Measurements from ENCODE around the gene LSMEM2. TPM values are rescaled to one million over a fixed set of nuclear protein-coding genes. Genes with fewer than 3 reads are reported as not detected.

Gene LSMEM2
- total and polyA plus RNA-seq, 8 donors: 0.15 to 0.61 (median 0.41) TPM; not detected in 1

DNA sequence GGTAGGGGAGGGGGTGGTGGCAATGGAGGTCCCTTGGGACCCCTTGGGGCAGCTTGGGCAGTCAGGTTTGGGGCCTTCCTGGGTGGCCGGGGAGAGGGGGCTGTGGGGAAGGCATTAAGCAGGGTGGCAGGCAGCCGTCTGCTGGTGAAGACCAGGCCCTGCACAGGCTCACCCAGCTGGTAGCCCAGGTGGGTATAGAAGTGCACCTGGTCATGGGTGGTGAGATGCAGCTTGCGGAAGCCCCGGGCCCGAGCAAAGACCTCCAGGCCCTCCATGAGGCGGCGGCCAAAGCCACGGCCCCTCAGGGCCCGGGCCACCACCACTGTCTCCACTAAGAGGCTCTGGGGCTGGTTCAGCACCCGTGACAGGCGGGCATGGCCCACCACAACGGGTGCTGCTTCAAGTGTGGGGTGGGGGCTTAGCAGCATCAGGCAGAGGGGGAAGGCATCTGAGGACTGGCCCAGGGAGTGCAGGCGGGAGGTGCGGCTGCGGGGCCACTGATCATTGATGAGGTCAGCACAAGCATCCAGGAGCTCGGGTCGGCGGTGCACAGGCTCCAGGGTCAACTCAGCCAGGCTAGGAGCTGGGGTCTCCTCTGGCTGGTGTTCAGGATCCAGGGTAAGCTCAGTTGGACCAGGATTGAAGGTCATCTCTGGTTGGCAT is 18.0 kb downstream of the LSMEM2 start:
- Histone ChIP-seq H3K27me3 (no peaks in the 10 kb centered on the region), H3K27ac (no peak overlapping the region), H3K4me3 (no peak overlapping the region), H3K9me3 (no peaks in the 10 kb centered on the region), H3K4me1 (peaks cover 34 to 49% of the 10 kb centered on the region in 2 donors), H3K36me3 (peaks cover 0 to 5% of the 10 kb centered on the region in 2 donors)
- intact Hi-C loops (cut with DNase I): no loop called here
- TF ChIP-seq, protein P1, sequence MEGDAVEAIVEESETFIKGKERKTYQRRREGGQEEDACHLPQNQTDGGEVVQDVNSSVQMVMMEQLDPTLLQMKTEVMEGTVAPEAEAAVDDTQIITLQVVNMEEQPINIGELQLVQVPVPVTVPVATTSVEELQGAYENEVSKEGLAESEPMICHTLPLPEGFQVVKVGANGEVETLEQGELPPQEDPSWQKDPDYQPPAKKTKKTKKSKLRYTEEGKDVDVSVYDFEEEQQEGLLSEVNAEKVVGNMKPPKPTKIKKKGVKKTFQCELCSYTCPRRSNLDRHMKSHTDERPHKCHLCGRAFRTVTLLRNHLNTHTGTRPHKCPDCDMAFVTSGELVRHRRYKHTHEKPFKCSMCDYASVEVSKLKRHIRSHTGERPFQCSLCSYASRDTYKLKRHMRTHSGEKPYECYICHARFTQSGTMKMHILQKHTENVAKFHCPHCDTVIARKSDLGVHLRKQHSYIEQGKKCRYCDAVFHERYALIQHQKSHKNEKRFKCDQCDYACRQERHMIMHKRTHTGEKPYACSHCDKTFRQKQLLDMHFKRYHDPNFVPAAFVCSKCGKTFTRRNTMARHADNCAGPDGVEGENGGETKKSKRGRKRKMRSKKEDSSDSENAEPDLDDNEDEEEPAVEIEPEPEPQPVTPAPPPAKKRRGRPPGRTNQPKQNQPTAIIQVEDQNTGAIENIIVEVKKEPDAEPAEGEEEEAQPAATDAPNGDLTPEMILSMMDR (IDR thresholded peaks at IDR 0.05): no peak
- no peak for DNase-seq
- ATAC-seq: no peak

DNA sequence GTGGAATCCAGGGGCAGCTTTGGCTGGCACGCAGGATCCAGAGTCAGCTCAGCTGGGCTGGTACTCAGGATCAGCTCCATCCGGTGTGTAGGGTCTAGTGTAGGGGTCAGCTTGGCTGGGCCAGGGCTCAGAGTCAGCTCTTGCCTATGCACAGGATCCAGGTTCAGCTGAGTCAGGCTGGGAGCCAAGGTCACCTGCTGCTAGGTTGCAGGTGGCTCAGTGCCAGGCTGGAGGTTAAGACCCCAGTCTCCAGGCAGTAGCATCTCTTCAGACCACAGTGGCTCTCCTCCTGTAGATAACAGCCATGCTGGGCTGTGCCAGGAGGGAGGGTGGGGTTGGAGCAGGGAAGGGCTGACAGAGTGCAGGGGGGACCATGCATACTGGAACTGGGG is 18.5 kb downstream of the LSMEM2 start:
- Histone ChIP-seq H3K27me3 (no peaks in the 10 kb centered on the region), H3K9me3 (no peaks in the 10 kb centered on the region), H3K27ac (peak overlapping the region in 1 of 2 donors; percentile 92), H3K36me3 (peaks cover 0 to 5% of the 10 kb centered on the region in 2 donors), H3K4me1 (peaks cover 39 to 54% of the 10 kb centered on the region in 2 donors), H3K4me3 (no peak overlapping the region)
- DNase-seq (no peak), ATAC-seq (no peak)
- TF ChIP-seq, protein P1 (IDR thresholded peaks at IDR 0.05): no peak
- intact Hi-C loops (cut with DNase I): no loop called here

DNA sequence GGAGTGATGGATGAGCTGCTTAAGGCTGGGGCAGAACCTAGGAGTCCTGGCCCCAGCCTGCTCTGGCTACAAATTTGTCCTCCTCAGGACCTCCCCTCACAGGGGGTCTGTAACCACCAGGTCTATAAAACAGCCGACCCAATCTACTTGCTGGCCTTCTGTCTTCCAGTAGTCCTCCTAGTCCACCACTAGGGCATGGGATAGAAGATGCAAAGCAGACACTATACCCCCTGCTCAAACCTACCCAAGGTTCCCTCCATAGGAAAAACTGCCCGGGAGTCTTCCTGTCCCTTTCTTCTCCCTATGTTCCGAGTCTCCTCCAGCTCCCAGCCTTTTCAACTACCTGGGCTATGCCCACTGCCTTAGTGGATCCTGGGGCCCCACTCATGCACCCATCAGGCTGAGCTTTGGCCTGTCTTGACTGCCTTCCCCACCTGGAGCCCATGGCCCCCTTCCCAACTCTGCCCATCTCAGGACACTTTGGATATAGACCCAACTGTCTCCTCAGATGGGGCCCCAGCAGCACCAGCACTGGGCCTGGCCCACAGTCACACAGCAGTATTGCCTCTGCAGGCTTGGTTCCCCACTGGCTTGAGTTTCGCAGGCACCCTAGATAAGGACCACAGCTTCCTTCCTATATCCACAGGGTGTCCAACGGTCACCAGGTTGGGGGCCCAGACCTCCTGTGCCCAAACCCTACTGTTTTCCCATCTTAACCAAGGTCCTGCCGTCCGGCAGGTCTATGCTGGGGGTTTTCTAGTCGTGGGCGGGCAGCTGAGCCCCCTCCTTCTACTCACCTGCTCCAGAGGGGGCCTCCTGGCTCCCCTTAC is 19.2 kb downstream of the LSMEM2 start:
- DNase-seq: no peak
- TF ChIP-seq, protein P1 (IDR thresholded peaks at IDR 0.05): no peak
- intact Hi-C loops (cut with DNase I): no loop called here
- peaks cover 0 to 5% of the 10 kb centered on the region in 2 donors for H3K36me3 ChIP-seq
- peak overlapping the region; percentile 63 to 68 for H3K4me3 ChIP-seq
- no peaks in the 10 kb centered on the region for H3K9me3 ChIP-seq
- H3K4me1 ChIP-seq: peaks cover 33 to 52% of the 10 kb centered on the region in 2 donors
- peak overlapping the region; percentile 91 to 92 for H3K27ac ChIP-seq
- no peaks in the 10 kb centered on the region for H3K27me3 ChIP-seq
- ATAC-seq: no peak

DNA sequence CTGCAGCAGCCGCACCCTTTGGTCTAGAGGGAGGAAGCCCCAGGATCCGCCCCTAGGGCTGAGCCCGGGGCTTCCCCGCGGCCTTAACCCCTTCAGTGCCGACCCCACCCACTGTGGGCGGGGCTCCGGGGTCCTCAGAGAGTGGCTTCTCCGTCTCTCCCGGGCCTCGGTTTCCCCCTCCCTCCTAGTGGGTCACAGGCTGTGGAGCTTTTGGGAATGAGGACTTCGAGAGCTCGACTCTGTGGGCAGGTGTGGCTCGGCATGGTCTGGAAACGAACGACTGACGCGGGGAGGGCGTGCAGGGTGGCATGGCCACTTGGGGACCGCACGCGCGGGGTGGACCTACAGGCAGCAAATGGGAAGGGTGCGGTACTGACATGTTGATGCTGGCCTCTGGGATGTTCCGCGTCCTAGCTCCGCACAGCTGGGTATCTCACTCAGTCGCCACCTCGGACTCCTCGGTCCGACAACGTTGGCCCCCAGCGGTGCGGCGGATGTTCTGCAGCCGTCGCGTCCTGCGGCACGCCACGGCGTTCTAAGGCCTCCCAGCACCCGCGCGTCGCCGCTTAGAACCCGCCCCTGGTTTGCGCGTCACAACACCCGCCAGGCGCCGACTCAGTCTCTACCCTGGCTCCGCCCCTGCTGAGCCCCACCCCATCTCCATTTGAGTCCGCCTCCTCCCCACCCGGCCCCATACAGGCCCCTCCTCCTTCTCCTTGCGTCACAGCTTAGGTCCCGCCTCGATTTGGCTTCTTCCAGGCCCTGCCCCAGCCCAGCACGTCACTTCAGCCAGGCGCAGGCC is 20.1 kb downstream of the LSMEM2 start, which contains the start of the genes HYAL3 and NAA80:
Gene HYAL3 (minus strand): TSS at position 570 of the 802 bp plus-strand sequence. CDS start 3,803 bp downstream, outside the sequence.
Gene NAA80 (minus strand): TSS at position 570 of the 802 bp plus-strand sequence. CDS start 1,942 bp downstream, outside the sequence.
- intact Hi-C loops (cut with DNase I): no loop called here
- TF ChIP-seq, protein P1 (IDR thresholded peaks at IDR 0.05): peak in 1 of 2 donors; percentile 62
- Histone ChIP-seq H3K4me1 (peaks cover 36 to 58% of the 10 kb centered on the region in 2 donors), H3K36me3 (peaks cover 0 to 5% of the 10 kb centered on the region in 2 donors), H3K4me3 (peak within 1 kb of the TSS; percentile 63 to 68), H3K27ac (peak within 1 kb of the TSS; percentile 92 to 95), H3K27me3 (no peaks in the 10 kb centered on the region), H3K9me3 (no peaks in the 10 kb centered on the region)
- ATAC-seq: peak; percentile 88
- DNase-seq: peak; percentile 99 to 100 (median 100)
